Measurements from ENCODE around the gene RCVRN. TPM values are rescaled to one million over a fixed set of nuclear protein-coding genes. Genes with fewer than 3 reads are reported as not detected.
A peak's percentile ranks its signal among the peaks of the same experiment; 100 is the strongest.

Gene RCVRN
- total RNA-seq, 1 donor, result not detected

DNA sequence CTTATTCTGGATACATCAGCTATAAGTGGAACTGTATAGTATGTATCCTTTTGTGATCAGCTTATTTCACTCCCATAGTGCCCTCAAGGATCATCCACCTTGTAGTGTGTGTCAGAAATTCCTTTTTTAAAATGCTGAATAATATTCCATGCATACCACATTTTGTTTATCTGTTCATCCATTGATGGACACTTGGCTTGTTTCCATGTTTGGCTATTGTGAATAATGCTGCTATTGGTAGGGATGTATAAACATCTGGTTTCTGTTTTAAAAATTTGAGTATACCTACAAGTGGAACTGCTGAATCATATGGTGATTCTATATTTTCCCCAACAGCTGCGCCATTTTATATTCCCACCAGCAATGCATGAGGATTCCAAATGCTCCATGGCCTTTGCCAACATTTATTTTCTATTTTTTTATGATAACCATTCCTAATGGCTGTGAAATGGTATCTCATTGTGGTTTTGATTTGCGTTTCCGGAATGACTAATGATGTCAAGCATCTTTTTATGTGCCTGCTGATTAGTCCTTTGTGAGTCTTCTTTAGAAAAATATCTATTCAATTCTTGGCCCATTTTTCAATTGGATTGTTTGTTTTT is 11.6 kb downstream of the RCVRN start:
- H3K4me2 ChIP-seq (ENCODE audit: insufficient read depth, low read length), result no peak overlapping the region
- H3K36me3 ChIP-seq (ENCODE audit: insufficient read depth, low read length), result no peaks in the 10 kb centered on the region
- no peak overlapping the region for H3K4me3 ChIP-seq (ENCODE audit: insufficient read depth, low read length)
- H3K9me3 ChIP-seq (ENCODE audit: low read depth, low read length), result peaks cover 2% of the 10 kb centered on the region
- no peak overlapping the region for H2AFZ ChIP-seq (ENCODE audit: low read length)
- H3K27ac ChIP-seq (ENCODE audit: low read depth, low read length), result no peak overlapping the region
- no peaks in the 10 kb centered on the region for H4K20me1 ChIP-seq (ENCODE audit: insufficient read depth, low read length)
- TF ChIP-seq, protein P1, sequence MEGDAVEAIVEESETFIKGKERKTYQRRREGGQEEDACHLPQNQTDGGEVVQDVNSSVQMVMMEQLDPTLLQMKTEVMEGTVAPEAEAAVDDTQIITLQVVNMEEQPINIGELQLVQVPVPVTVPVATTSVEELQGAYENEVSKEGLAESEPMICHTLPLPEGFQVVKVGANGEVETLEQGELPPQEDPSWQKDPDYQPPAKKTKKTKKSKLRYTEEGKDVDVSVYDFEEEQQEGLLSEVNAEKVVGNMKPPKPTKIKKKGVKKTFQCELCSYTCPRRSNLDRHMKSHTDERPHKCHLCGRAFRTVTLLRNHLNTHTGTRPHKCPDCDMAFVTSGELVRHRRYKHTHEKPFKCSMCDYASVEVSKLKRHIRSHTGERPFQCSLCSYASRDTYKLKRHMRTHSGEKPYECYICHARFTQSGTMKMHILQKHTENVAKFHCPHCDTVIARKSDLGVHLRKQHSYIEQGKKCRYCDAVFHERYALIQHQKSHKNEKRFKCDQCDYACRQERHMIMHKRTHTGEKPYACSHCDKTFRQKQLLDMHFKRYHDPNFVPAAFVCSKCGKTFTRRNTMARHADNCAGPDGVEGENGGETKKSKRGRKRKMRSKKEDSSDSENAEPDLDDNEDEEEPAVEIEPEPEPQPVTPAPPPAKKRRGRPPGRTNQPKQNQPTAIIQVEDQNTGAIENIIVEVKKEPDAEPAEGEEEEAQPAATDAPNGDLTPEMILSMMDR (IDR thresholded peaks at IDR 0.05; ENCODE audit: extremely low read depth, low read depth, low read length), result no peak
- no peaks in the 10 kb centered on the region for H3K27me3 ChIP-seq (ENCODE audit: insufficient read depth, low read length)
- DNase-seq (ENCODE audit: insufficient read length, low spot score, missing footprints), result no peak
- no peaks in the 10 kb centered on the region for H3K79me2 ChIP-seq (ENCODE audit: insufficient read depth, low read length)
- no peaks in the 10 kb centered on the region for H3K4me1 ChIP-seq (ENCODE audit: insufficient read depth, low read length)

DNA sequence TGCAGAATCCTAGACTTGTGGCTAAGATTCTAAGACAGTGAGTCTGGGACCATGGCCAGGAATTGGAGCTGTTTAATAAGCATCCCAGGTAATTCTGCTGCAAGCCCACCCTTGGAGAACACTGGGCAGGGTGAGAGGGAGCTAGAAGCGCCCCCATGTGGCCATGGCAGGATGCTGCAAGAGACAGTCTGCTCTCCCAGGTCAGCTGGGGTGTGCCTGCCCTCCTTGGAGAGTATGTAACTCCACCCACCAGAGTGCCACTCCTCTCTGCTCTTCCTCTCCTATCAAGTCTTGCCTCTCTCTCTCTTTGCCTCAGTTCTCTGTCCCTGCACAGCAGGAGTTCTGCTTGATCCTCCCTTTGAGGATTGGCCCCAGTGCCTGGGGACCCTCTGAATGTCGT is 14.9 kb downstream of the RCVRN start:
- no peaks in the 10 kb centered on the region for H4K20me1 ChIP-seq (ENCODE audit: insufficient read depth, low read length)
- no peak overlapping the region for H3K4me3 ChIP-seq (ENCODE audit: insufficient read depth, low read length)
- TF ChIP-seq, protein P1 (IDR thresholded peaks at IDR 0.05; ENCODE audit: extremely low read depth, low read depth, low read length), result peak; percentile 51
- no peaks in the 10 kb centered on the region for H3K36me3 ChIP-seq (ENCODE audit: insufficient read depth, low read length)
- H3K4me2 ChIP-seq (ENCODE audit: insufficient read depth, low read length), result no peak overlapping the region
- H3K27me3 ChIP-seq (ENCODE audit: insufficient read depth, low read length), result no peaks in the 10 kb centered on the region
- H3K27ac ChIP-seq (ENCODE audit: low read depth, low read length), result no peak overlapping the region
- no peaks in the 10 kb centered on the region for H3K4me1 ChIP-seq (ENCODE audit: insufficient read depth, low read length)
- no peaks in the 10 kb centered on the region for H3K79me2 ChIP-seq (ENCODE audit: insufficient read depth, low read length)
- no peak for DNase-seq (ENCODE audit: insufficient read length, low spot score, missing footprints)
- peaks cover 2% of the 10 kb centered on the region for H3K9me3 ChIP-seq (ENCODE audit: low read depth, low read length)
- no peak overlapping the region for H2AFZ ChIP-seq (ENCODE audit: low read length)

DNA sequence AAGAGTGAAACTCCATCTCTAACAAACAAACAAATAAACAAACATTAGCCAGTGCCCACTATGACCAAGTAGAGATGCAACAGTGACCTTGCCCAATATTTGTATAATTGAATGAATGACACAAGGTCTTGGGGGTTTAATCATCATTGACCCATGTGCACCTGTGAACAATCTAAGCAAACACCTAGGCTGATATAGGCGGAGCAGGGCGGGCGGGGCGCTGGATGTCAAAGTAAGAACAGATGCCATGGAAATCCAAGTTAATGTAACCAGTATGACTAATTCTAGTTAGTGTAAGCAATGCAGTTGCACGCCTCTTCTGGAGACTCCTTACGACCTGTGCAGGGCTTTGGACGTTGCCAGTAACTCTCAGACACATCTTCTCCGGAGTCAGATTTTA is 17.6 kb downstream of the RCVRN start:
- H3K4me2 ChIP-seq (ENCODE audit: insufficient read depth, low read length), result no peak overlapping the region
- DNase-seq (ENCODE audit: insufficient read length, low spot score, missing footprints), result no peak
- TF ChIP-seq, protein P1 (IDR thresholded peaks at IDR 0.05; ENCODE audit: extremely low read depth, low read depth, low read length), result no peak

DNA sequence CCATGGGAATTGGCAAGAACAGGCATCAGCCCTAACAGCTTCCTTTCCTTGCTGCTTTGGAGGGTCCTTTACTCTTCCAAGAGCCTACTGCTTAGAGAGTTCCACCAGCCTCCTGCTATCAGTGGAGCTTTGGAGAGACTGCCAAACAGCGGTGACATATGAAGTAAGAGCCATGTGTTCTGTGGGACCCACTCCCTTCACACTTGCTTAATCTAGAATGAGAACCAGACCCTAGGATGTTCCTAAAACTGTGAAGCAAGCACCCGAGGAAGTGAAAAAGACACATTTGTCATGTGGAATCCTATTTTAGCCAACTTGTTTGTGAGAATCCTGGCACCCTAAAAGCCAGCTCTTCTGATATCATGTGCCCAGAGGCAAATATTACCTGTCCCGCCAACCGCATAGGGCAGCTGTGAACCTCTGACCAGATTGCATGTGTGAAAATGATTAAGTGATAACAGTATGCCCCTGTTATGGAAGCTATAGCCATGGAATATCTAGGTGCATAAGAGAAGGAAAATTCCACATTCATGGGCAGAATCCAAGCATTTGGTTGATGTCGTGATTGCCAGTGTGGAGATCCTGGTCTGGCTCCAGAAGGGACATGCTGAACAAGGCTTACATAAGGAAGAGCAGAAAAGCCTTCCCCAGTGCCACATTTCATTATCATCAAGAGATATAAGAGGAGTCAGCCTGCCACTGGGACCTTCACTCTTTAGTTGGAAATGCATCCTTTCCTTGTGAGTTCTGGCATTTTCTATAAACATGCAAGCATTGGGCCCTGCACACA is 18.7 kb downstream of the RCVRN start:
- TF ChIP-seq, protein P1 (IDR thresholded peaks at IDR 0.05; ENCODE audit: extremely low read depth, low read depth, low read length), result no peak
- no peak overlapping the region for H3K4me2 ChIP-seq (ENCODE audit: insufficient read depth, low read length)
- H3K27ac ChIP-seq (ENCODE audit: low read depth, low read length), result no peak overlapping the region
- DNase-seq (ENCODE audit: insufficient read length, low spot score, missing footprints), result no peak
- H3K4me1 ChIP-seq (ENCODE audit: insufficient read depth, low read length), result no peaks in the 10 kb centered on the region
- no peaks in the 10 kb centered on the region for H4K20me1 ChIP-seq (ENCODE audit: insufficient read depth, low read length)
- H3K79me2 ChIP-seq (ENCODE audit: insufficient read depth, low read length), result no peaks in the 10 kb centered on the region
- H3K9me3 ChIP-seq (ENCODE audit: low read depth, low read length), result no peaks in the 10 kb centered on the region
- no peaks in the 10 kb centered on the region for H3K36me3 ChIP-seq (ENCODE audit: insufficient read depth, low read length)
- no peak overlapping the region for H2AFZ ChIP-seq (ENCODE audit: low read length)
- H3K4me3 ChIP-seq (ENCODE audit: insufficient read depth, low read length), result no peak overlapping the region
- H3K27me3 ChIP-seq (ENCODE audit: insufficient read depth, low read length), result no peaks in the 10 kb centered on the region

More for the DNA sequence above, 17.6 kb downstream of the RCVRN start:
- Histone ChIP-seq H3K79me2 (ENCODE audit: insufficient read depth, low read length) (no peaks in the 10 kb centered on the region), H3K9me3 (ENCODE audit: low read depth, low read length) (no peaks in the 10 kb centered on the region), H3K36me3 (ENCODE audit: insufficient read depth, low read length) (no peaks in the 10 kb centered on the region), H3K4me3 (ENCODE audit: insufficient read depth, low read length) (no peak overlapping the region), H2AFZ (ENCODE audit: low read length) (no peak overlapping the region), H3K4me1 (ENCODE audit: insufficient read depth, low read length) (no peaks in the 10 kb centered on the region), H3K27ac (ENCODE audit: low read depth, low read length) (no peak overlapping the region), H4K20me1 (ENCODE audit: insufficient read depth, low read length) (no peaks in the 10 kb centered on the region), H3K27me3 (ENCODE audit: insufficient read depth, low read length) (no peaks in the 10 kb centered on the region)
